ENCODE results near the gene SMPD1.
A peak's percentile ranks its signal among the peaks of the same experiment; 100 is the strongest.

The SMPD1 gene

GRCh38 chr11:6417907-6418556 is 27.8 kb downstream of the SMPD1 start:
- no peak for DNase-seq

GRCh38 chr11:6418557-6419008 is 28.3 kb downstream of the SMPD1 start:
- DNase-seq = no peak

DNA sequence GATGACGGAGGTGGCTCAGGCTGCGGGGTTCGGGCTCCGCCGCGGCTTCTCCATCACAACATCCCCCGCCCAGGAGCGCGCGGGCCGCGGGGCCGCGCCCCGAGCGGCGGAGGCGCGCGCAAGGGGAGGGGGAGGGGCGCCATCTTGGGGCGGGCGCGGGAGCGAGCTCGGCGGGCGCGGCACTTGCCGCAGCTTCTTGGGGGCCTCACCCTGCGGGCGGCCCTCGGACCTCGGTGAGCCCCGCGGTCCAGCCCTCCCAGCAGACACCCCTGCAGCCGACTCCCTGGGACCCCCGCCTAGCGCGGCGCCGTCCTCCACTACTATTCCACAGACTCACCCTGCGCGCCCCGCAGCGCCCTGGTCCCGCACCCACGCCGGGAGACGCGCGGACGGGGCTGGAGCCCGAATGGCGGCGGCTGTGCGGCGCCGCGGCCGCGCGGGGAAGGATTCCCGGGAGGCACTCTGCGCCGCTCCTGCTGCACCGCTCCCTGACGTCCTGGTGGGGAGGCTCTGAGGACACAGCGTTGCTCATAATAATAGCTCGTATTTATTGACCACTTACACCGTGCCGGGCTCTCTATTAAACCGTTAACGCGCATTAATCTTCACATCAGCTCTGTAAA is 28.8 kb downstream of the SMPD1 start, which contains the start of gene APBB1:
TSS of gene APBB1 (minus strand) at position 86 of the 623 bp plus-strand sequence. CDS start 7,747 bp downstream, outside the sequence.
- DNase-seq = peak; percentile 79

DNA sequence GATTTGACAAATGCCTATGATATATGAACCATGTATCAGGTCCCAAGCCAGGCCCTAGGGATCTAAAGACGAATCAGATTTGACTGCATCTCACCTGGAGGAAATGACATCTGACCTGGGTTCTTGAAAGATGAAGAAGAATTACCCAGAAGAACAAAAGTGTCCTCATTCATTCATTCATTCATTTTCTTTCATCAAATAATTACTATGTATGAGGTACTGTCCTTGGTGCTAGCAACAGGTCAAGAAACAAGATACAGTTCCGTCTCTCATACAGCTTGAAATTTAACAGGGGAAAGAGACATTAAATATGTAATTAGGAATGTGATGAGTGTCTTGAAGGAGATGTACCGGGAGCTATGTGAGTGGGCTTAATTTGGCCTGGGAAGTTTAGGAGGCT is 30.4 kb downstream of the SMPD1 start:
- no peak for DNase-seq

DNA sequence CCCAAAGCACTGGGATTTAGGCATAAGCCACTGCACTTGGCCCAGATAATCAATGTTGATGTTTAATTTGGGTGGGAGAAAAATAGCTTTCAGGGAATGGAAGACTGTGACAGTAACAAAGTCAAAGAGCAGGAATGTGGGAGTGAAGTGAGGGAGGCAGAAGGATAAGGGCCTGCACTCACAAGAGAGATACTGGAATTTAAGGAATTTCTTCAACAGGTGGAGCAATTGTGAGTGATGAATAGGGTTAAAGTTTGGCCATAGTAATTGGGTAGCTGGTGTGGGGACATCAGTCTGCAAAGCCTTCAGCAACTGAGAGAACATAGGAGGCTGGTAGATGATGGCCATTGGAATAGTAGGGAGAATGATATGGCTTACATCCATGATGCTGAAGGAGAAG is 37.2 kb downstream of the SMPD1 start:
- no peak for DNase-seq

- no peak for DNase-seq
Observed at GRCh38 chr11:6431861-6432260, 41.6 kb downstream of the SMPD1 start.

DNA sequence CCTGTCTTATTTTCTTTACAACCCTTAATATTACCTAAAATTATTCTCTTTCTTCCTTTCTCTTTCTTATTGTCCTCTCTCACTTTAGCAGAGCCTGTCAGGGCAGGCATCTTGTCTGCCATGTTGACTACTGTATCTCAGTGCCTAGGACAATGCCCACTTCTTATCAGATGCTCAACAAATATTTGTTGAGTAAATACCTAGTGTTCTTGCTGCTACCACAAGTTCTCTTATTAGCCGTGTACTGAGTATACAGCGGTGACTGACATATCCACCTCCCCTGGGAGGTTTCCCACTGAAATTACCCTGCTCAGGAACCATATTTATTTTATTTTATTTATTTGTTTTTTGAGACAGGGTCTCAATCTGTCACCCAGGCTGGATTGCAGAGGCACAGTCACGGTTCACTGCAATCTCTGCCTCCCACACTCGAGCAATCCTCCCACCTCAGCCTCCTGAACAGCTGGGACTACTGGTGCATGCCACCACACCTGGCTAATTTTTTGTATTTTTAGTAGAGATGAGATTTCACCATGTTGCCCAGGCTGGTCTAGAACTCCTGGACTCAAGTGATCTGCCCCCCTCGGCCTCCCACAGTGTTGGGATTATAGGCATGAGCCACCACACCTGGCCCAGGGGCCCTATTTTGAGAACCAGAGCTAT is 43.9 kb downstream of the SMPD1 start:
- no peak for DNase-seq

- no peak for DNase-seq
Observed at GRCh38 chr11:6437423-6437822, 47.1 kb downstream of the SMPD1 start.

DNA sequence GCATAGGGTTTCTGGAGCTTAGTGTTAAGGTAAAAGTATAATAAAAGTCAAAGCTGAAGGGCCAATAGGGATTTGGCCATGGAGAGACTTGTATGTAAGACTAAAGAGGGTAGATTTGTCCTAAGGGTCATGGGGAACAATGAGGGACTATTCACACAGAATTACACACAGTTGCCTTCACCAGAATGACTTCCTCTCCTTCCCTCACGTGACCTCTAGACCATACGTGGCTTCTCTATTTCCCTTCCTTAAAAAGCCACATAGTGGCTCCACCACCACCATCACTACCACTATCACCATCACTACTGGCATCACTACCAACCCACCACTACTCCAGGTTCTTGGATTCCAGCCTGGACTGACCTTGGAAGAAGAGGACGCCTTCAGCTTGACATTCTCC is 47.7 kb downstream of the SMPD1 start:
- peak; percentile 20 for DNase-seq

DNA sequence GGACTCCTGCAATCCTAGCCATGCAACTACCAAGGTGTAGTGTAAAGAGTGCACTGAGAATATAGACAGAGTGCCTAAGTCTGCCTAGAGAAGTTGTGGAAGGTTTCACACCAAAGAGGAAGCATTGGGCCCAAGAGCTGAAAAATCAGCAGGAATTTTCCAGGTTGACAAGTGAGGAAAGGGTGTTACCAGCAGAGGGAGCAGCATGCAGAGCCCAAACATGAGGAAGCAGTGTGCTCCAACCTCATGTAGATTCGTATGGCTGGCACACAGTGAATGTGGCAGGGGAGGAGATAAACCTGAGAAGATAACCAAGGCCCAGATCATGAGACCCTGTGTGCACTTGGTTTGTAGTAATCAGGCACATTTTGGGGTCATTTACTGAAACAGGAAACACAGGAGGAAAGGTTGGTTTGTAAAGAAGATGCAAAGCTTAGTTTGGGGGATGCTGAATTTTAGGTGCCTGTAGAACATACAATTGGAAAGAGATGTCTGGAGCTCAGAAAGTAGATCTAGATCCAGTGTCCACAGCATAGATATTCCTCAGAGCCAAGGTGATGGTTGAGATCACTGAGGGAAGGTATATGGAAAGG is 48.8 kb downstream of the SMPD1 start:
- DNase-seq = peak; percentile 50

DNA sequence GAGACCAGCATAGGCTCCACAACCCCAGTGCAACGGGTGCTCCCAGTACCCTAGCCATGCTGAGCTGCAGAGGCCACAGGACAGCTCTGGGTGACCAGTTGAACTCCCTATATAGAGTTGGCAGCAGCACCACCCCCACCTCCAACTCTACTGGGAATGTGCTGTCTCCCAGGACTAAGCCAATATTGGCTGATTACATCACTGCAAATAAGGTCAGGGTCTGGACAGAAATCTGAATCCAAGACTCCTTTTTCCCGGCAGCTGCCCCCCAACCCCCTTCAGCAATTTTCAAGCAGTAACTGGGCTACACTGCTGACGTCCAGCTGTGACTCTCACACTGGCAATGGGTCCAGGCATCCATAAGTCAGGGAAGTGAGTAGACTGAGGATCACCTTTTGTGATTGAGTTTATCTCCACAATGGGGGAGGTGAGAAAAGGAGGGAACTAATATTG is 50.7 kb downstream of the SMPD1 start, which contains the start of gene HPX:
TSS of gene HPX (minus strand) at position 82 of the 453 bp plus-strand sequence. CDS start at position 58, 24 bp downstream.
- no peak for DNase-seq

DNA sequence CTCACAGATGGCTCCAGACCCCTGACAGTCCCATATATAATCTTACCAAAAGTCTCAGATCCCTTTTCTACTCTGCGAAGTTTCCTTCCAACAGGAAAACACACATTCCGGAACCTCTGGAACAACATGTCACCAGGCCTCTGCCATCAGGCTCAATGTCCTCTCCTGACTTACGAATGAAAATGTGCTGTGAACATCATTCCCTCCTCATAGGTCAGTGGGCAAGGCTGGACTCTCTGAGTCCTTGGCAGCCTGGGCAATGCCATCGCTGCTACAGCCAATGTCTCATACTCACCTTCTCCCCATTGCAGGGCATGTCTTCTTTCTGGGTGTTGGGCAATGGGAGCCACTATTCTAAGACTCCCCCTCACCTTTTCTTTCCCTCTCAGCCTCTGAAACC is 52.2 kb downstream of the SMPD1 start:
- DNase-seq = no peak

GRCh38 chr11:6443269-6444003 is 53.2 kb downstream of the SMPD1 start:
- peak; percentile 61 for DNase-seq
